ENCODE results near the gene SNX14.
"Not testable (repeated sequence)": the region's sequence is repeated elsewhere in the genome, so short reads cannot be mapped to it uniquely, and the experiment has no call there.

SNX14 gene

DNA sequence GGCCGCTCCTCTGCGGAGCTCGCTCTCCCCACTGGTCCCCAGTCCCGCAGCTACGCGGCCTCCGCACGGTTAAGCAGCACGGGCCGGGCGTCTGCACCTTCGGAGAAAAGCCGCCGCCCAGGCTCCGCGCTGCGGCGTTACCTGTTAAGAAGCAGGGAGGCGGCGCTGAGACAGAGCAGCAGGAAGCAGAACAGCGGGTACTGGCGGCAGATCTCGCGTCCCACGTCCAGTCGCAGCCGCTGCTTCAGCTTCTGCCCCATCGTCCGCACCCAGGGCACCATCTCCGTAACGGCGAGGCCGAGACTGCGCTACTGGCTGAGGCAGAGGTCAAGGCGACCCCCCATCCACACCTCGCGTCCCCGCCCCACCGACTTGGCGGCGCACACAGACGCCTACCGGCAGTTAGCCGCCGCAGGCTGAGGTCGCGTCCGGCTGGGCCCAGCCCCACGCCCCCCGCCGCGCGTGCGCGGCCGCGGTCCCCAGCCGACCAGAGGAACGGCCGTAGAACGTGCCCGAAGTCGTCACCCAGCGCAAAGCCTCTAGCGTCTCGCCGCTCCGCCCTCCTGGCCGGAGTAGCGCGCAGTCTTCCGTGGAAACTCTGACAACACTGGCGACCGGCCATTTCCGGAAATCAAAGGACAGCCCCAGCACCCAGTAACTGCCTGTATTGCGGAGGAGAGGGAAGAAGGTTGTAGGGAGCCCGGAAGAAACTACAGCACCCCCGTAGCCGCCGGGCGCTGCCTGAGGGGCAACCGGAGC lies at the start of gene SNX14:
TSS of gene SNX14 (minus strand) at position 421 of the 759 bp plus-strand sequence. CDS start at position 281, 140 bp downstream.
- DNase-seq (ENCODE audit: low spot score) = peak; percentile 95

- DNase-seq (ENCODE audit: low spot score) = peak; percentile 100
Measured at GRCh38 chr6:85642774-85643536, 49.3 kb upstream of the SNX14 start, which contains the start of gene SYNCRIP. TSS of gene SYNCRIP (minus strand) at chr6:85642886. CDS start at chr6:85641439, 1,447 bp downstream.

GRCh38 chr6:85641897-85642773 lies 48.5 kb upstream of the SNX14 start:
- peak; percentile 77 for DNase-seq (ENCODE audit: low spot score)

GRCh38 chr6:85641522-85641896 lies 47.9 kb upstream of the SNX14 start:
- no peak for DNase-seq (ENCODE audit: low spot score)

DNA sequence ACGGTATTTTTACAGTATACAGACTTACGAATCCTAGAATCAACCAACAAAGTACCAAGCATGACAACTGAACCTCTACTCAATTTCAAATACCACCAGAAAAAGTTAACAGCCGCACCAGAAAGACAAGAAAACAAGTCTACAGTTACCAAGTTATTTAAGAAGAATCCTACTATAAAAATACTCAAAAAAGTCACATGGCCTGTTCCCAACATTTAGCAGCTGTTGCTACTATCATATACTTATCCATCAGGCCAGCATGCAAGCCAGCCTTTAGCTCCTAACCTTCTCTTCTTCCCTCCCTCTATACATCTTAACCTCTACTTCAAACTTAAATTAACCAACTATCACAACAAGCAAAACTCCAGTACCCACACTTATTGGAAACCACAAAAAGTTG lies 47.2 kb upstream of the SNX14 start:
- no peak for DNase-seq (ENCODE audit: low spot score)

DNA sequence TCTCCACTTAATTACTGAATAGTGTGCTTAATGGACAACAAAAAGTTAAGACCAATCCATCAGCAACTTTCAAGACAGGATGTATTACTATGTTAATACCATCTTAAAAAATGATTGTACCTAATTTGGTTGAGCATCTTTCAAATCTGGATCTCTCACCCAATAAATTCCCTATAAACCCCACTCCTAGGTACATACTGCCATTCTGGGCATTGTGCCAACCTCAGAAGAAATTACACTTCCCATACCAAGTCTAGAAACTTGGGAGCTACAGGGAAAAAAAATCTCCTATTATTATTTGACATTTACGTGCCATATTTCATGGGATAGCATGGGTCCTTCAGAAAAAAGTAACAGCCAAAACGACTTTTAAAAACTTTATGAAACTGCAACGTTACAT lies 43.9 kb upstream of the SNX14 start:
- DNase-seq (ENCODE audit: low spot score) = no peak

DNA sequence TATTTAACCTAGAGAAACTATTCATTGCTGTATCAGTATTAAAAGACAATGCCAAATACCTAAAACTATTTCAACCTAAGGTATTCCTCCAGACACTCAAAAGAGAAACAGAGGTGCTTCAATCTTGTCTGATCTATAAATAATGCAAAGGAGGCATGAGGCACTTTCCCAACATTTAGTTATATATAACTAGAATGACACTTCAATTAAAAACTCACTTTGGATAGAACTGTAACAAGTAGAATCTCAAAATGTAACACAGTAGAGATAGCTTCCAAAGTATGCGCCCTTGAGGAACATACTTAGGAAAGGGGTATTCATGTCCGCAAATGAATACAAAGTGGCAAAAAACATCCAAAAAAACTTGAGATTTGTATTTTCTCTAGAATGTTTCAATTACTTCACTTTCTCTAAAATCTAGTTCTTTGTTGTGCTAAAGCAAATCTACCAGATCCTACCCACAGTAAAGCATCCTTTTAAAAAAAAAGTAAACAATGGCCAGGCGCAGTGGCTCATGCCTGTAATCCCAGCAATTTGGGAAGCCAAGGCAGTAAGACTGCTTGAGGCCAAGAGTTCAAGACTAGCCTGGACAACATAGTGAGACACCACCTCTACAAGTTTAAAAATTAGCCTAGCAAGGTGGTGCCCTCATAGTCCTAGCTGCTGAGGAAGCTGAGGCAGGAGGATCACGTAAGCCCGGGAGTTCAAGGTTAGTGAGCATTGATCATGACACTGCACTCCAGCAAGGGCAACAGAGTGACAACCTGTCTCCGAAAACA lies 38.7 kb upstream of the SNX14 start:
- DNase-seq (ENCODE audit: low spot score) = no peak

DNA sequence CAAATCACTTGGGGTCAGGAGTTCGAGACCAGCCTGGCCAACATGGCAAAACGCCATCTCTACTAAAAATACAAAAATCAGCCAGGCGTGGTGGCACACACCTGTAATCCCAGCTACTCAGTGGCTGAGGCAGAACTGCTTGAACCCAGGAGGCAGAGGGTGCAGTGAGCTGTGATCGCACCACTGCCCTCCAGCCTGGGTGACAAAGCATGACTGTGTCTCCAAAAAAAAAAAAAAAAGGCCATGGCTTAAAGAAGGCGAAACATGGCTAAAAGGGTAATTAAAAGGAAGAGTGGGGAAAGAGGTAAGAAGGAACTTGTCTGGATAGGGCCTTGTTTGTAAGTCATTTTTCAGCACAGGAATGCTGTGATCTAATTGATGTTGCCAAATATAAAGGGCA lies 37.5 kb upstream of the SNX14 start:
- DNase-seq (ENCODE audit: low spot score) = not testable (repeated sequence)

- no peak for DNase-seq (ENCODE audit: low spot score)
Measured at GRCh38 chr6:85628353-85628752, 34.7 kb upstream of the SNX14 start.

GRCh38 chr6:85620308-85620707 lies 26.6 kb upstream of the SNX14 start:
- DNase-seq (ENCODE audit: low spot score) = no peak

- DNase-seq (ENCODE audit: low spot score) = no peak
Measured at GRCh38 chr6:85614780-85615179, 21.1 kb upstream of the SNX14 start.

DNA sequence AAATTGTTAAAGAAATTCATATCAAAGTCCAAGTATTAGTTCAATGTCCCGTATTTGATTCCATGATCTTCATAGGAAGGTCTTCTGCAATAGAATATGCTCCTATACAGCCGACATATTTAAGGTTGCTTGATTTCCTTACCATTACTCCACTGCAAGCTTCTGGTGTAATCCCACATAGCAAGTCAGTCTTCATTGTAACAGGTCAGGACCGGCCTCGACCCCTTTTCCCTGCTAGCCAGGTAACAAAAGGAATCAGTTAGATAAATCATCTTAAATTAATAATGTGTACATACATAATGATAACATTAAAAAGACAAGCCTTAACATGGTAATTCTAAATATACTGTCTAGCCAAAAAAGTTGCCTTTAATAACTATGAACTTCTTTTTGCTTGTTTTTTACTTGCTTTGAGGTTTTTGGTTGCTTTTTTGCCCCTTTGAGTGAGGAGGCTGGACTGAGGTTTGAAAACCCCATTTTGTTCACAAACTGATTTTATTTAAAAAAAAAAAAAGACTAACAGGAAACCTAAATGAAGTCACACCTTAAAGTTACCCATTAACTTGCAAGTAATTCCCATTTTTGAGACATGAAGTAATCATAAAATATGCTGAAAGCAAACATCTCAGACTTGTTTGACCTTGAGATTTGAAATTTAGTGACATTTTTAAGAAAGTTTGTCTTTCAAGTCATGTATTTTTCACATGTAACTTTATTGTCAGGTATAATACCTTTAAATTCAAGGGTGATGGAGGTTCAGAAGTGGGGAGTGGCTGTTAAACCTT lies 19.2 kb upstream of the SNX14 start:
- no peak for DNase-seq (ENCODE audit: low spot score)

DNA sequence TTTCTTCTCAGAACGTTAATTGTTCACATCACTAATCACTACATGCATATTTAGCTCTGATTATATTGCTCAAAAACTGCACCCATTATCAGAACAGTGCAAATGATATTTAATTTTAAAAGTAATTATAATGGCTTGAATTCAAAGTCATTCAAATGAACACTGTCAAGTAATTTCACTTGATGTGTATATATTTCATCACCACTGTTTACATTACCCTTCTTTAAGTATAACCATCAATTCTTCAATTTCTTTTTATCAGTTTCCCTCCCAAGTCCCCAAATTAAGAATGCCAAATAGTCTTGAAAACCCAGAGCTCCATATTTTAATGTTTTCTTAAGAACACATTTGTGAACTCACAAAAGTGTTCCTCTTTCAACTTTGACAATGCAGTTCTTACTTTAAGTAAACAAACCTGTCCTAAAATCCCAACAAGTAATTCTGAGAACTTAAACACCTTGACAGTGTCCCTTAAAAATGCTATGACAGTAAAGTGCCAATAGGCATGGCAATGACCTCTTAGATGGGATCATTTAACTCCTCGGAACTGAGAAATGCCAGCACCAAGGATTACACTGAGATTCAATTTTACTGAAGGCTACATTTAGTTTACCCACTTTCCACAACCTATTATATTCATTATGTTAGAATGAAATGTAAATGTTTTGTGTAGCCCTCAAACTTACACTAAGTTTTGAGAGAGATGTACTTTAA lies 16.7 kb upstream of the SNX14 start:
- no peak for DNase-seq (ENCODE audit: low spot score)

DNA sequence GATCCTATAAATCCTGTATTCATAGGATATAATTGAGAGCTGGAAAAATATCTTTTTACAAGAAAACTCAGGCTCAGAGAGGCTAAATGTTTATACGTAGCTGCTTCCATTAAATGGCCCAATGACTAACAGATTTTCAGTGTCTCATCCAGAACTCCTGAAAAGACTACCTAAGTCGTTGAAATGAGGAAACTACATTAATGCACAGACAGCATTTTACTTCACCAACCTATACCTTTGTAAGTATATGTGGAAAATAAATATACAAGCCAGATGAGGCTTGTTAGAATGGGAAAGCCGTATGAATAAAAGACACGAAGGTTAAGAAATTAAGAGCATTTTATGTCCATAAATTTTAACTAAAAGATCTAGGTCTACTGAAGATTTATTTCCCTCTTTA lies 8.4 kb upstream of the SNX14 start:
- no peak for DNase-seq (ENCODE audit: low spot score)

DNA sequence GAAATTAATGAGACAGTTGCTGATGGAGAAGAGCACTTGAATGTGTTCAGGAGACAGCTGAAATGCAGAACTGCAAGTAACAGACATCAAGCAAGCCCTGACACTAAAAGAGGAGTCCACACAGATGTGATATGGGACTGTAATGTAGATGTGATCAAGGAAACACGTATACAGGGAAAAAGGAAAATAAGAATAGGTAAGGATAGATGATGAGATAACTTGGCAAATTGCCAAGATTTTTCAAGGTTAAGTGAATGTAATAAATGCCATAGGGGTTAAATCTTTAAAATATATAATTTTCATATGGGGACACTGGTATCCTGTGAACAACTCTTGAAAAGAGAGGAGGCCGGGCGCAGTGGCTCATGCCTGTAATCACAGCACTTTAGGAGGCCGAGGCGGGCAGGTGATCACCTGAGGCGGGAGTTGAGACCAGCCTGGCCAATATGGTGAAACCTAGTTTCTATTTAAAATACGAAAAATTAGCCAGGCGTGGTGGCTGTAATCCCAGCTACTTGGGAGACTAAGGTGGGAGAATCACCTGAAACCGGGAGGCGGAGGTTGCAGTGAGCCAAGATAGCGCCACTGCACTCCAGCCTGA lies 7.2 kb upstream of the SNX14 start:
- DNase-seq (ENCODE audit: low spot score) = no peak

DNA sequence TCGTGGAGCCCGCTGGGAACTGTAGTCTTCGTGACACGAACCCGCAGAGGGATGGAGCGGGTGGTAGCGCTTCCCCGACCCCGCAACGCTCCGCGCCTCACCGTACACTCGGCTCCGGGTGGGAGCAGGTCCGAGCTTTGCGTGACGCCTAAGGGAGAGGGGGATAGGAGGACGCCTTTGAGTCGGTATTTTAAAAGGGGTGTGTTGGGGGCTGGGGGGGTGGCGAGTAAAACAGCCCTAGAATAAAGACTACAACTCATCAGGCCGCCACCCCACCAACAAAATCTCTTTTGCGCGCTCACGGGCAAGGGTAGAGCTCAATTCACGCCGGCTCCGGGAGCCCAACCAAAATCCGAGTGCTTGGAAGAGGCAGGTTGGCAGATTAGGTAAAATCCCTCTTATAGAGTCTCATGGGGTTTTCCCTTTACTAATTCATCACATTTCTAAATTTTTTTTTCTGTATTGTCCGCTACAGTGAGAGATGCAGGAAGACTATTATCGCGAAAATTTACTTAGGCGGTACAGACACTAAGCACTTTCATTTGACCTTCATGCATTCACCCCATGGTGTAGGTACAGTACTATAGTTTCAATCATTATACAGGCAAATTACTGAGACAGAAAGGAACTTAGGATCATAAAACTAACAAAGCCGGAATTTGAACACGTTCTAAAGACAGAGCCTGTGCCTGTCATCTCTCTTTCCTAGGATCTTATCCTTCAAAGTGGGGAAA lies 706 bp upstream of the SNX14 start:
- DNase-seq (ENCODE audit: low spot score) = no peak

DNA sequence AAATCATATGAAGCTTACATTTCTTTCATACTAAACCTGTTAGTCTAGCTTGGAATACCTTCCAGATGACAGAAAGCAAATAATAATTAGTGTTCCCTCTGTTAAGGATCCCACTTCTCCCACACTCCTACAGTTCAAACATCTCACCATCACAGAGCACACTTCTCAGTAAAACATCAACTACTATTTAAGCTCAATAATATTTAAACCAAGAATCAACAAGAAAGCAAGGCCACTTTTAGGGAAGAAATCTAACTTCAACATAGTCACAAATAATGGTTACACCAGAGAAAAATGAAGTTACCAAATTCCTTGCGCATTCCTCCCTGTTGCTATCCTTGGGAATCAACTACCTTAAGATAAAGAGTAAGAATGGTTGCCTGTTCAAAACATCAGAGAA lies 1.6 kb downstream of the SNX14 start:
- no peak for DNase-seq (ENCODE audit: low spot score)

GRCh38 chr6:85591207-85591606 lies 2.5 kb downstream of the SNX14 start:
- DNase-seq (ENCODE audit: low spot score) = no peak

GRCh38 chr6:85585741-85586140 lies 7.9 kb downstream of the SNX14 start:
- no peak for DNase-seq (ENCODE audit: low spot score)
